IPS DF 4.7 (cell line): ENCODE results near the gene C10orf88.

Experiments
- DNase-seq: peaks from one replicate; pipeline ENCODE4 v3.0.0-alpha.2; 2013; ENCODE audit warnings: low spot score; ENCODE audit errors: extremely low read depth

C10orf88 gene, protein sequence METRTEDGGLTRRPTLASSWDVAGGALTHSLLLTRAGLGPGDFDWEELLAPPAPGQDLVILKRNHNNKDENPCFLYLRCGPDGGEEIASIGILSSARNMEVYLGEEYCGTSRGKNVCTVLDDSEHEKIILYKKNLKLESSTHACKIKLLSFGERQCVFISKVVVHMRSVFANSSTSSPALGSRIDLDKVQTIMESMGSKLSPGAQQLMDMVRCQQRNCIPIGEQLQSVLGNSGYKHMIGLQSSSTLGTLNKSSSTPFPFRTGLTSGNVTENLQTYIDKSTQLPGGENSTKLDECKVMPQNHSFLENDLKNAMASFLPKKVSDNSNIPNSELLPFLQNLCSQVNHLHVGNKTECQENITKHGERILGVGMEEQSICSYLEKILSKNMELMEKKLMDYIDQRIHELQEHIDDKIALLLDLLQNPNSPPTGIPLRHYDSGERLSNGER

DNA sequence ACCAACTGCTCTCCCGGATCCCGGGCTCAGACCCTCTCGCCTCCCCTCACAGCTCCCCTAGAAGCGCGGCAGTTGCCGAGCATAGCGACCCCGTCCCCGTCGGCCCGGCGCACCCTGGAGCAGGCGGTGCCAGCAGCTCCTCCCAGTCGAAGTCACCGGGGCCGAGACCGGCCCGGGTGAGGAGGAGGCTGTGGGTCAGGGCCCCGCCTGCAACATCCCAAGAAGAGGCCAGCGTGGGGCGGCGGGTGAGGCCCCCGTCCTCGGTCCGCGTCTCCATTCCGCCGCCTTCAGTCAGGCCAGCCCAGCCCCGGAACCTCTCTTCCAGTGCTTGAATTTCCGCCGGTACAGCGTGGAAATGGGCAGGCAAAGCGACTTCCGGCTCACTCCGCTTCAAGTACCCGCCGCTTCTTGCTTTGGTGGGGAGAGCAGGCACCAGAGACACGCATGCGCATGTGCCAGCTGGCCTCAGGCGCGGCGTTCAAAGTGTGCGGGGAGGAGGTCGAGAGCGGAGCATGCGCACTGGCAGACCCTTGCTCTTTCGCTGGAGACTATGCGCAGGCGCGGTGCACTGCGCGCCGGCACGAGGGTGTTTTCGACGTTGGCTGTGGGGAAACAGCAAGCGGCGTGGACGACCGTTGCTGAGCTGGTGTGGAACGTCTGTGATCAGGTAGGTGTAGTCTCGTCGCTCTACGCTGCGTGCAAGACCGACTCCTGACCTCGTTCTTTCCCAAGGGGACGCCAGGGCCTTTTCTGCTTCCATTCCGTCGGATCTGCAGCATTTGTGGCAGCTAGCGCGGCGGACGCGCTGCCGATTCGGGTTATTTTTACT is at the start of gene C10orf88:
Gene C10orf88, minus strand, starts transcription at position 326 of the 829 bp plus-strand sequence. Its CDS starts 49 bp downstream, at position 277.
- DNase-seq, result peak; percentile 80

DNA sequence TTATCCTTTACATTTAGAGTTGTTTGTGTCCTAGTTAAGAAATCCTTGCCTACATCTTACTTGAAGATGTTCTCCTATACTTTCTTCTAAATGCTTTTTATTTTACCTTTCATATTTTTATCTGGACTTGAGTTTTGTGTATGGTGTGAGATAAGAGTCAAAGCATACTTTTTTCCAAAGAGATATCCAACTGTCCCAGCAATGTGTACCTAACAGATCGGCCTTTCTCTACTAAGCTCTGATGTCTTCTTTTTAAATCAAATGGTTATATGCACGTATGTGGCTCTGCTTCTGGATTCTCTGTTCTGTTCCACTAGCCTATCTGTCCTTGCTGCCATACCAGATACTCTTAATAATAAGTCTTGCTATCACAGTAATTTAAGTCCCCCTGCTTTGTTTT is 47.3 kb upstream of the C10orf88 start:
- no peak for DNase-seq

DNA sequence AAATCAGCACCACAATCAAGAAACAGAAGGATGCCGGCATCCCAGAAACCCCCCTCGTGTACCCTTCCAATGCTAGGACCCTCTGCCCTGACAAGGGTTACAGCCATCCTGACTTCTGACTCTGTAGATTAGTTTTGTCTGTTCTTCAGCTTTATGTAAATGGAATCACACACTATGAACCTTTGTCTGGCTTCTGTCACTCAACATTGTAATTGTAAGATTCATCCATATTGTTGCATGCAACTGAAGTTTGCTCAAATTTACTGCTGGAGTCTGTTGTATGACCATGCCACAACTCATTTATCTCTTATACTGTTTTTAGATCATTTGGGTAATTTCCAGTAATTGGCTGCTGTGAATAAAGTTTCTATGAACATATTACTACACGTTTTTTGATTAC is 46.1 kb upstream of the C10orf88 start:
- no peak for DNase-seq

DNA sequence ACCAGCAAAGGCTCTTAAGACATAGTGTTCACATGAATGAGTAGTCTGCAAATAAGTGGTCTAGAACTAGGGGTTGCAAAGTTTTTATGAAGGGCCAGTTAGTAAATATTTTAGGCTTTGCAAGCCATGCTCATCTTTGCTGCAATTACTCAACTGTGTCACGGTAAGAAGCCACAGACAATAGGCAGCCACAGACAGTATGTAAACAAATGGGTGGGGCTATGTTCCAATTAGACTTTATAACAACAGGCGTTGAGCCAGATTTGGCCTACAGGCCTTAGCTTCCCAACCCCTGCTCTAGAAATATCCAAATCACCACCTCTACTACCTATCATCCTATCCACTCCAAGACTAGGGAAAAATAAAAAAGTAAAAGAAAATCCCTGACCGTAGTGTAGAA is 45.3 kb upstream of the C10orf88 start:
- no peak for DNase-seq

DNA sequence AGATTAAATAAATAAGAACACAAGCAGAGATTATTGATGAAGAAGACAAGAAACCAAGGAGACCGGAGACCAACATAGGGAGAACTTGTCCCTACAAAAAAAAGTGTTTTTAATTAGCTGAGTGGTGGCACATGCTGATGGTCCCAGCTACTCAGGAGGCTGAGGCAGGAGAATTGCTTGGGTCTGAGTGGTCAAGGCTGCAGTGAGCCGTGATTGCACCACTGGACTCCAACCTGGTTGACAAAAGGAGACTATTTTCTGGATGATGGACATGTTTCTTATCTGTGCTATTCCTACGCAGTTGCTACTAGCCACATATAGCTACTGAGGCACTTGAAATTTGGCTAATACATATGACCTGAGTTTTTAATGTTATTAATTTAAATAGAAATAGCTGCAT is 44.9 kb upstream of the C10orf88 start:
- no peak for DNase-seq

DNA sequence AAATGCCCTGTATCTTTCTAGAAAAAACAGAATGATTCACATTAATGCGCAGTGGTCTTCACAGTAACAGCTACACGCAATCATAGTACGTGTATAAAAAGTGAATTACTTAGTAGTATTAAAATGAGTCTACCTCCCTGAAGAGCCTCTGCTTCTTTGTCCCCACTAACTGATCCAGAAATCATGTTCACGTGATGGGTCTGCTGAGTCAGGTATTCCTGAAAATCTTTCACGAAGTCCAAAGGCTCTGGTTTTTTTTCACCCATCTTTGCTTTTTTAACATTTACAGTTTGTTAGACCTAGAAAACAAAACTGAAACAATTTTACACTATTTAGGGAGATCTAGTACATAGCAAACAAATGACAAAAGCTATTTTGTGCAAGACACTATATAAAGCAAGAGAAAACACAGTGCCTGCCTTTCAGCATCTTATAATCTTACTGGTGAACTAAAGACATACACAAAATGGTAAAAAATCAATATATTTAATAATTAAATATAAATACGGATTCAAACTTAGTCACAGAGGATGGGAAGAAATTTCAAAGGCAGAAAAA is 44.4 kb upstream of the C10orf88 start:
- no peak for DNase-seq

DNA sequence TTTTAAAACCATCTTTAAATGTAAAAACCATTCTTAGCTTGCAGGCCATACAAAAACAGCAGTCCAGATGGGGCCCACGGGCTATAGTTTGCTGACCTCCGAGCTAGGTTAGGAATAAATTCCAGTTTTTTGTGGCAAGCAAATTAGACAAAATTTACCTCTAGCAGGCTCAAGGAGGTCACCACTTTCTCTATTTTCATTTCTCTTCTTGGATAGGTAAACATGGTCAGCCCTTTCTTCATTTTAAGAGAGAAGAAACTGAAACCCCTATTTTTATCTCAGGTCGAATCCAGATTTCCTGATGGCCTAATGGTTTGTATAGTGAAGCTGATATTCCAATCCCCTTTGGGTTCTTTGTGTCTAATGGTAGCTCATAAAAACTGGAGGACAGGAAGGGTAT is 43.8 kb upstream of the C10orf88 start:
- DNase-seq, result no peak

DNA sequence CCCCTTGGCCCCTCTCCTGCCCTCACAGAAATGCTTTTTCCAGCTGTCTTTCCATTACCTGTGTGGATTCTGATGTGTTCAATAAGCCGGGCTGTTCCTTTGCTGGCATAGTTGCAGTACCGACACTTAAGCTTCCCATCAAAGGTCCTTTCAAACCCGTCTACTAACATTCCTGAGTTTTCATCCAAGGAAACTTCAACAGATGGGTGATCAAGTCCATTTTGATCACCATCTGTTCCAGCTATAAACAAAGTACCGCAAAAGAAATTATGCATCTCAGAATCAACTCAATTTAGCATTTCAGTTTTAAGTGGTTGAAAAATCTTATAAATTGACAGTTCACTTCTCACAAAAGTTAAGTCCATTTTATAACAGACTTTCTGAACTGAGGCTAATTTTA is 41.9 kb upstream of the C10orf88 start:
- DNase-seq, result no peak

DNA sequence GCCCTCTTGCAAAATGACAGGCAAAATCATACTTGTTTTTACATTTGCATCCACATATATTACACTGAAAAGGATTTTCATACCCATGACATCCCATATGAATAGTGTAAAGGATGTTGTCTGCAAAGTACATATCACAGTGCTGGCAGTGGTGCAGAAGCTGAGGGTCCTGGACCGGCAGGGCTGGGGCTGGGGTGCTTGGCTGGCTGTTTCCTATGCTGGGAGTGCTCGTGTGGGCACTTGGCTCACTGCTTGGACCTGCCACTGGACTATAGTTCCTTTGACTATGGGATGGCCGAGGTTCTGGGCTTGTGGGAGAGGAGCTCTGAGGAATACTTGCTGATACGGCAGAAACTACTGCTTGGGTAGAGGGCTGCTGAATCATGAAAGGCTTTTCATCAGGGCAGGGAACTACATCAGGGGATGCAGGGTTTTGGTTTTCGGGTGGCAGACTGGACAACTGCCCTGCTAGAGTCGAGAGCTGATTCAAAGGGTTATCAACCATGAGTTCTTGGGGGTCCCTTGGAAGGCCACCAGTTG is 39.8 kb upstream of the C10orf88 start:
- no peak for DNase-seq

DNA sequence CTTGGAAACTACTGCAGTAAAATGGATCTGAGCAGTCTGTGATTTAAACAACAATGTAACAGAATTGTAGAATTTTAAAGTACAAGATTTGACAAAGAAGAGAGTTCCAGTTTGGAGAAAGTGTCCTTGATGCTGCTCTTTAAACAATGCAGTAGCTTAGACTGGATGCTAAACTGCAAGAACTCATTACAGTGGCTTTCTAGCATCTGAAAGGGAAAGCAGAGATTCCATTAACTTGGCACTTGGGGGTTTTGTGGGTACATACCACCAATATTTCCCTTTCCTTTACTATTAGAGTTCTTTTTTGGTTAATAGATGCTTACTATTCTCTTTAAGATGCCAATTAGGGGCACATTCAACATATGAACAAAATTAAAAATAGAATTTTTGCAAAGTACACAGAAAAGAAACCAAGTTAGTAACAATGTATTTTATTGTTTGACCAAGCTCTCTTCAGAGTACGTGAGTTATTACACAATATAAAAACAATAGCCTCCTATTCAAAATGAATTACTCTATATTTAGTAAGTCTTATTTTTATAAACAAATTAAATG is 38.1 kb upstream of the C10orf88 start:
- DNase-seq, result no peak

DNA sequence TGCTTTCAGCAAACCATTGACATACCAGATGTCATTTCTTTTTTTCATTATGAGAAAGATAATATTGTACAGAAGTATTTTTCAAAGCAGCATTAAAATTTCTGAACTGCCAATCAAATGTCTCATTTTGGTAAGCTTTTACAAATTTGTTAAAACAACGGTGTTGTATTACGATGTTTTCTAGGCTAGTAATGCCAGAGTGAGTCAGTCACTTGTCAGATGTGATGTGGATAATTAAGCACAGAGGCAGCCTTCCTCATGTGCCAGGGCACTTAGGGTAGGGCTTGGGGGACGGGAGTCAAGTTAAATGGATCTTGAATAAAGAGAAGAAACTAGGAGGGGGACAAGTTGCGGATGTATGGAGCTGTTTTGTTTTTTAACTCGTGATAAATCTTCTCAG is 36.3 kb upstream of the C10orf88 start:
- DNase-seq, result no peak

DNA sequence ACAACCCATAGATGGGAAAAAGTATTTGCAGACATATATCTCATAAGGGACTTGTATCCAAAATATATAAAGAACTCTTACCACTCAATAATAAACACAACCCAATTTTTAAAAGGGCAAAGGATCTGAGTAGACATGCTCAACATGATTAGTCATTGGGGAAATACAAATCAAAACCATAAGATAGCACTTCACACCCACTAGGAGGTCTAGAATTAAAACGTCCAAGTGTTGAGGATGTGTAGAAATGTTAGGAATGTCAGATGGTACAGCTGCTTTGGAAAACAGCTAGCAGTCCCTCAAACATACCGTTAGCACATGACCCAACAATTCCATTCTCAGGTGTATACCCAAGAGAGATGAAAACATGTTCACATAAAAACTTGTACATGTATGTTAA is 34.5 kb upstream of the C10orf88 start:
- DNase-seq, result no peak

DNA sequence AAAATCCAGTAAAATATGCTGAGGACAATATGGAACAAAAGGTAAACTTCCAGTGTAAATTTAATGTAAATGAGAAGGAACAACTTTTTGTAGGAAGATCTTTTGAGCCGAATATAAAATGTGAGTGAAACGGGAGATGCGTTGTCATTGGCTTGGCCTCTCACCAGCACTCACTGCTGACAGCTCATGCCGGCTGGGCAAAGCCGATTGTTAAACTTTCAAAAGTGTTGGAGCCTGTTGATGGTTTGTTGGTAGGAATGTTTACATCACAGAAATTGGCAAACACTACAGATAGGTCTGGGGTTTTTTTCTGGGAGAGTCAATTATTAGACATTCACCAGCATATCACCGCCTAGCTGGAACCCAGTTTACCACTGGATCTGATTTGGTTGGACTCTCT is 32.3 kb upstream of the C10orf88 start:
- no peak for DNase-seq

DNA sequence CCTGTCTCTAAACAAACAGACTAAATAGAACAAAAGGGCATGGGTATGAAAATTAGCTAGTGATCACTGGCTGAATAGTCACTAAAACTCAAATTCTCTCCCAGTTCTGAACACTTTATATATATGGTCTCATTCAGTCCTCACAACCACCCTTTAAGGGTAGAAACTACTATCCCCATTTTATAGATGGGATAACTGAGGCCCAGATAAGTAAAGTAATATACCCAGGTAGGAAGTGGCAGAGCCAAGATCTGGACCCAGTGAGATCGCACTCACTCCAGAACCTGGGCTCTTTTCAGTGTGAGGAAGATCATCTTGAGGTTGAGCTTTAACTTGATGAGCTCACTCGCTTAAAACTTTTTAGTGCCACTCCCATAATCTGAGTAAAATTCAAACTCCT is 30.7 kb upstream of the C10orf88 start:
- no peak for DNase-seq

DNA sequence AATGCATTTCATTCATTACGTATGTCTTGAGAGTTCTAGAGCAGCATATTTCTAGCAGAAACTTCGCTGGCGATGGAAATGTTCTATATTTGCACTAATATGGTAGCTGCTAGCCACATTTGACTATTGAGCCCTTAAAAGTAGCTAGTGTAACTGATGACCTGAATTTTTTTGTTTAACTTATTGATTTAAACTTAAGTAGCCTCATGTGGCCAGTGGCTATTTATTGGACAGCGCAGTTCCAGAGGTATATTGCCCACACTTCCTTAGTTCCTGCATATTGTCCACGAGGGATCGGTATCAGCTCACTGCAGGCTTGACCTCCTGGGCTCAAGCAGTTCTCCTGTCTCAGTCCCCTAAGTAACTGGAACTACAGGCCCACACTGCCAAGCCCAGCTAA is 29.9 kb upstream of the C10orf88 start:
- no peak for DNase-seq

DNA sequence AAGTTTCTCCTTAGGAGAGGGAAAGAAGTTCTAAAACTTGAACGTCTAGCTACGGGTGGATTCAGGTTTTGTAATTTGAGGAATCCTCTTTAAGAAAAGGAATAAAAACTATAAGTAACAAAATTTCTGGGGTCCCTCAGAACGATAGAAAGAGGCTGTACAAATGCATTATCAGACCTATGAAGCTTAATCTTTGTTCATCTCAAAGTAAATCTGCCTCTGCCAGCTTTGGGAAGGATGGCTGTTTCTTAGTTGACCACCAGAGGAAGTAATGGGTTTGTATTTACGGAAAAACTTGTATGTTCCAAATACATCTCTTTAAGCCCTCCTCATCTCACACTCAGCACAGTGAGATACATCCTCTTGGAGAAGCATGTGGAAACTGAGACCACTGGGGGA is 27.0 kb upstream of the C10orf88 start:
- peak; percentile 5 for DNase-seq

DNA sequence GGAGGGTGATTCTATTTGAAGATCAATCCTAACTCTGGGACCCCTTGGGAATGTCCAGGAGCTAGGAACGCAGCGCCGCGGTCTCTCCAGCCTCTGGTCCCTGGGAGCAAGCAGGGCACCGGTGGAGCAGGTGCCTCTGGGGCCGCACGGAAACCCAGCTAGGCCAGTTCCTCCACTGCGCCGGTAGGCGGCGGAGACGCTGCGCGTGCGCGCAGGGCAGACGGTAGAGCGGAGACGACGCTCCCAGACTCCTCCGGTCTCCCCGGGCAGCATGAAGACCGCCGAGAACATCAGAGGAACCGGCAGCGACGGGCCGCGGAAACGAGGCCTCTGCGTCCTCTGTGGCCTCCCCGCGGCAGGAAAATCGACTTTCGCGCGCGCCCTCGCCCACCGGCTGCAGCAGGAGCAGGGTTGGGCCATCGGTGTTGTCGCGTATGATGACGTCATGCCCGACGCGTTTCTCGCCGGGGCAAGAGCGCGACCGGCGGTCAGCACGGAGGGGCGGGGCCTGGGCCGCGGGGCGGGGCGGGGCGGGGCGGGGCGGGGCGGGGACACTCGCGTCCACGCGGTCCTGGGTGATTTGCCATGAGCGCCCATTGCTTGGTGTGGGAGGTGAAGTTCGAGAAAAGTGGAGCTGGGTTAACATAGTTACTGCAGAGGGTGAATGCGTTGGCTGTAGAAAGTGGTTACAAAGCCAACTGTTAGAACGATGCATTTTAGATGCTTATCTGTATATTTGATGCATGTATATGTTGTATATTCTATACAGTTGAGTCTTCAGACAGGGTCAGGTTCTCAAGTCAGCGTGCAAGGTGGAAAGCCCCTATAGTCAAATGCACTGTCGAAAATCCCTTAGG is 26.4 kb upstream of the C10orf88 start, which contains the start of gene PSTK:
Gene PSTK, plus strand, starts transcription at position 193 of the 857 bp plus-strand sequence. Its CDS starts 79 bp downstream, at position 272.
- peak; percentile 60 for DNase-seq

DNA sequence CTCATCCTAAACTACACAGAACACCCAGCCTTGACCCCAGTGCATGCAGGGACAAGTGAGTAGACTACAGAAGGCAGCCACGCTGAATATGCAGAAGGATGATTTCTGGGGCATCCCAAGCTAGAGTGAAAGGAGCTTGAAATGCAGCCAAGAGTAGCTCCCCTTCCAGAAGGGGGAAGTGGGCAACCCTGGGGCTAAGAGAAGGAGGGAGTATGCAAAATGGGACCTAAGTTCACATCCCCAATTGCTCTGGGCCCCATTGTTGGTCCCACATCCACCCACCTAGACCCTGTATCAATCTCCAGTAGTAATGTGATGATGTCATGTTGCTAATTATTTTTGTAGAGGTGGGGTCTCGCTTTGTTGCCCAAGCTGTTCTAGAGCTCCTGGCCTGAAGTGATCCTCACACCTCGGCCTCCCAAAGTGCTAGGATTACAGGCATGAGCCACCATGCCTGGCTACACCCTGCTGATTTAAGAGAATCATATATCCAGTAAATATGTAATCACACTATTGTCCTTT is 20.6 kb upstream of the C10orf88 start:
- DNase-seq, result no peak

DNA sequence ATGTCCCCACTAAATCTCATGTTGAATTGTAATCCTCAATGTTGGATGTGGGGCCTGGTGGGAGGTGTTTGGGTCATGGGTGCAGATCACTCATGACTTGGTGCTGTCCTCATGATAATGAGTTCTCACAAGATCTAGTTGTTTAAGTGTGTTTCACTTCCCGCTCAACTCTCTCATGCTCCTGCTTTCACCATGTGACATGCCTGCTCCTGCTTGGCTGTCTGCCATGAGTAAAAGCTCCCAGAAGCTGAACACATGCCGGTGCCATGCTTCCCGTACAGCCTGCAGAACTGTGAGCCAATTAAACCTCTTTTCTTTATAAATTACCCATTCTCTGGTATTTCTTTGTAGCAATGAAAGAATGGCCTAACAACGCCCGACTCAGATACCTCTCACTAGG is 20.0 kb upstream of the C10orf88 start:
- no peak for DNase-seq

DNA sequence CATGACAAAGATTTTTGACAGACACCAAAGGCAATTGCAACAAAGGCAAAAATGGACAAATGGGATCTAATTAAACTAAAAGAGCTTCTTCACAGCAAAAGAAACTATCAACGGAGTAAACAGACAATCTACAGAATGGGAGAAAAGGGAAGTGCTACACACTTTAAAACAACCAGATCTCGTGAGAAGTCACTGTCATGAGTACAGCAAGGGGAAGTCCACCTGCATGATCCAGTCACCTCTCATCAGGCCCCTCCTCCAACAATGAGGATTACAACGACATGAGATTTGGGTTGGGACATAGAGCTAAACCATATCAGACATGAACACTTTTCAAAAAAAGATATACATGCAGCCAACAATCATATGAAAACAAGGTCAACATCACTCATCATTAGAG is 14.7 kb upstream of the C10orf88 start:
- DNase-seq, result no peak
